ENCODE data around the gene WDR46.
"Not testable (repeated sequence)": the region's sequence is repeated elsewhere in the genome, so short reads cannot be mapped to it uniquely, and the experiment has no call there.

The WDR46 gene

DNA sequence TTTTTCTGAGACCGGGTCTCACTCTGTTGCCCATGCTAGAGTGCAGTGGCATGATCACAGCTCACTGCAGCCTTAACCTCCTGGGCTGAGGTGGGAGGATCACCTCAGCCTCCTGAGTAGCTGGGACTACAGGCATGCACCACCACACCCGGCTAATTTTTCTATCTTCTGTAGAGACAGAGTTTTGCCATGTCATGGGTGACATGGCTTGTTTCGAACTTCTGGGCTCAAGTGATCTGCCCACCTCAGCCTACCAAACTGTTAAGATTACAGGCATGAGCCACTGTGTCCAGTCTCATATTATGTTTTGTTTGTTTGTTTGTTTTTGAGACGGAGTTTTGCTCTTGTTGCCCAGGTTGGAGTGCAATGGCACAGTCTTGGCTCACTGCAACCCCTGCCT, 3.8 kb downstream of the WDR46 start:
- DNase-seq, result not testable (repeated sequence)

DNA sequence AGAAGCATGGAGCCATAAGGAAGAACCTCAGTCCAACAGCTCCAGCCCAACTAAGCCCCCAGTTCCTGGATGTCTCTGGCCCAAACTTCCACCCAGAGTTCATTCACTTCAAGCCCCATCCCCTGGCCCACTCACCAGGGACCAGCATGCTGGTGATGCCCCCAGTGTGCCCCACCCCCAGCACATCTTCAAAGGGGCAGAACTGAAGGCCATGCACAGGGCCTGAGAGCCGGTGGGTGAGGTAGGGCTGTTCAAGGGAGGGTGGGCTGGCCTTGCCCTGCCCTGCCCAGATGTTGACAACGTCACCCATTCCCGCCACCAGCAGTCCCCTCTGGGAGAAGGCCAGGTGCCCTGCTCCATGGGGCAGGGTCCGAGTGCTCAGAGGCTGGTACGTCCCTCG, 8.5 kb downstream of the WDR46 start:
- DNase-seq, result no peak

DNA sequence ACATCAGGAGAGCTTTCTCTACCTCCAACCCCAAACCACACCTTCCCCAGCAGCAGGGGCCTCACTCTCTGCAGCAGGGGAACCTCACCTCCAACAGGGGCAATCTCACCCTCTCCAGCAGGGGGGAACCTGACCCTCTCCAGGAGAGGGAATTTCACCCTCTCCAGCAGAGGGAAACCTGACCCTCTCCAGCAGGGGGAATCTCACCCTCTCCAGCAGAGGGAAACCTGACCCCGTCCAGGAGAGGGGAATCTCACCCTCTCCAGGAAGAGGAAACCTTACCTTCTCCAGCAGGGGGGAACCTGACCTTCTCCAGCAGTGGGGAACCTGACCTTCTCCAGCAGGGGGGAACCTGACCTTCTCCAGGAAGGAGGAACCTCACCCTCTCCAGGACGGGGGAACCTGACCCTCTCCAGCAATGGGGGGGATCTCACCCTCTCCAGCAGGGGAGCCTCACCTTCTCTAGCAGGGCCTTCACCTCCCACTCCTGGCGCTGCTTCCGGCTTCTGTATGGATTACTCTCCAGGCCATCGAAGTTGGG, 9.0 kb downstream of the WDR46 start:
- peak; percentile 75 for DNase-seq

DNA sequence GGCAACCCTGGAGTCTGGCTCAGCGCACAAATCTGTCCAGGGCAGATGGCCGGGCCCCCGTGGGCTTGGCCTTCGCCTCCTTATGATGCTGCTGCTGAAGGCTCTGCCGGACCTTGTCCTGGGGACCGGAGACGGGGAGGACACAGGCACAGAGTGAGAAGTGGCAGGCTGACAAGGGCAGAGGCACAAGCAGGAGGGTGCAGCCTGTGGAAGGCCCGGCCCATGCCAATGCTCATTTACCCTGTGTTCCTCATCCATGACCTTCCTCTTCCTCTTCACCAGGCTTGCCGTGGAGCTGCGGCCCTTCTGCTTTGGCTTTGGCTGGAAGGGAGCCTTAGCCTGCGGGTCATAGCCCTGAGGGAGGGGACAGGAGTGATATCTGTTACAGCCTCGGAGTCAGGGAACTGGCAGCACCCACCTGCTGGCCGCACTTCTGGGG, 9.8 kb downstream of the WDR46 start:
- no peak for DNase-seq

DNA sequence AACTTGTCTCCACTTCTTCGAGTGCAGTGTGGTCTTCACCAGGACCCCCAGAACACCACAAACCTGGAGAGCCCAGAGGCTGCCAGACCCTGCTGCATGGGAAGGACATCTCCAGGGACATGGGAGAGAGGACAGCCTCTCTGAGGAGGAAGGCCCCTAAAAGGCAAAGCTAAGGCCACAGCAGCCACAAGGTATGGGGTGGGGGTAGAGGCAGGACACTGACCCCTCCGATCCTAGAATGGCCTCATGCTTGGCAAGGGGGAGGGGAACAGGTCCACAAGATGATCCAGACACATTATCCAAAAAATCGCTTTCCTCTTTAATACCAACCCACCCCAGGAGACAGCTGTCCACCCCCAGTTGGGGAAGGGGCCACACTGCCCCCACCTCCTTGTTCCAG, 10.2 kb downstream of the WDR46 start:
- no peak for DNase-seq

DNA sequence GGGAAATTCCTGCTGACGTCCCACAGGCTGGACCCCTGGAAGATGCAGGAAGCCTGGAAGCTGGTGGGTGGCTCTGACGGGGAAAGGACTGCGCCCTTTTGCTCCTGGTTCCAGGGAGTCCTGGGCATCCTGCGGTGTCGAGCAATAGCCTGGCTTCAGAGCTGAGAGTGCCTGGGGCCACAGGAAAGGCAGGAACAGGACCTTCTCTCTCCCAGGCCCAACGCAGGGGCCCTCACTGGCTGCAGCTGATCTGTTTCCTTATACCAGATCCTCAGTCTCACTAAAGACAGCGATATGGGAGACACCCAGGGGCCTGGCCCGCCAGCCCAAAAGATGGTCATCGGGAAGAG, 10.7 kb downstream of the WDR46 start:
- DNase-seq, result no peak

DNA sequence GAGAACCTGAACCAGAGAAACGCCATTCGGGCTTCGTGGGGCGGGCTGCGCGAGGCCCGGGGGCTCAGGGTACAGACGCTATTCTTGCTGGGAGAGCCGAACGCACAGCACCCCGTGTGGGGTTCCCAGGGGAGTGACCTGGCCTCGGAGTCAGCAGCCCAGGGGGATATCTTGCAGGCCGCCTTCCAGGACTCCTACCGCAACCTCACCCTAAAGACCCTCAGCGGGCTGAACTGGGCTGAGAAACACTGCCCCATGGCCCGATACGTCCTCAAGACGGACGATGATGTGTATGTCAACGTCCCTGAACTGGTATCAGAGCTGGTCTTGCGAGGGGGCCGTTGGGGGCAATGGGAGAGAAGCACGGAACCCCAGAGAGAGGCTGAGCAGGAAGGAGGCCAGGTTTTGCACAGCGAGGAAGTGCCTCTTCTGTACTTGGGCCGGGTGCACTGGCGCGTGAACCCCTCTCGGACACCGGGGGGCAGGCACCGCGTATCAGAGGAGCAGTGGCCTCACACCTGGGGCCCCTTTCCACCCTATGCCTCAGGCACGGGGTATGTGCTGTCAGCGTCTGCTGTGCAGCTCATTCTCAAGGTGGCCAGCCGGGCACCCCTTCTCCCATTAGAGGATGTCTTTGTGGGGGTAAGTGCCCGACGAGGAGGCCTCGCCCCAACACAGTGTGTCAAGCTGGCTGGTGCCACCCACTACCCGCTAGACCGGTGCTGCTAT, 11.2 kb downstream of the WDR46 start:
- DNase-seq, result no peak

DNA sequence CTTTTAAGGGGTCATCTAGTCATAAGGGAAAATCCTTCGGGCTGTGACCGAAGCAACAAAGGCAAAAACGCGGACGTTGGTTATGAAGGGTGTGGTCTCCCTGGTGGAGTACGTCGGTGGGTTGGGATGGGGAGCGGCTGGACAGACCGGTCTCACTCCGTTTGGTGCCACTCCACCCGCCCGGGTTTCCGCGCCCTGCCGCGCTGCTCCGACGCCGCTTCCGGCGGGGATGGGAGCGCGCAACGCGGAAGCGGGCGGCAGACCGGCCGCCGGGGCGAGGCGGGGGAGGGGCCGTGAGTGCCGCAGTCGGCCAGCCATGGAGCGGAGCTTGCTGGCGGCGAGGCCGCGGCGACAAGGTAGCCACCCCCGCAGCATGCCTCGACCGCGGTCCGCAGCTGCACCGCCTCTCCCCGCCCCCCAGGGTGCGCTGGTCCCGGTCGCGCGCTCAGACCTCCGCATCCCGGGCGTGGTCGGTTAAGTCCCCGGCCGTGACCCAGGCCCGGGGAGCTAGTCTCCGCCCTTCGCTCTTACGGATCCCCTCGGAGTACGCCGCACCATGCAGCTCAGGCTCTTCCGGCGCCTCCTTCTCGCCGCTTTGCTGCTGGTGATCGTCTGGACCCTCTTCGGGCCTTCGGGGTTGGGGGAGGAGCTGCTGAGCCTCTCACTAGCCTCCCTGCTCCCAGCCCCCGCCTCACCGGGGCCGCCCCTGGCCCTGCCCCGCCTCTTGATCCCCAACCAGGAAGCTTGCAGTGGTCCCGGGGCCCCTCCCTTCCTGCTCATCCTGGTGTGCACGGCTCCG, 12.0 kb downstream of the WDR46 start, which contains the start of gene B3GALT4:
Gene B3GALT4, plus strand, starts transcription at position 260 of the 799 bp plus-strand sequence. Its CDS starts 297 bp downstream, at position 557.
- no peak for DNase-seq

DNA sequence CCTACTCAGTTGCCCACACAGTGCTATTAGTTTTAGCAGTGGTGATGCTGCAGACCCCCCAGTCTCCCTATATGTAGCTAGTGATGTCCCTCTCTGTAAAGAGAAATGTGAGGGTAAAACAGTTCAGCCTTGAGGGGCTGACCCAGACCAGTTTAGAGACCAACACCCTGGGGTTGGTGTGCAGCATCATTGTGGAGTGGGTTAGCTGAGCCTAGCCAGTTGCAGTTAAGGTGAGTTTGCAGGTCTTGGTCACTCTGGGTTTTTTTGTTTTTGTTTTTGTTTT, 12.5 kb downstream of the WDR46 start:
- DNase-seq, result no peak

DNA sequence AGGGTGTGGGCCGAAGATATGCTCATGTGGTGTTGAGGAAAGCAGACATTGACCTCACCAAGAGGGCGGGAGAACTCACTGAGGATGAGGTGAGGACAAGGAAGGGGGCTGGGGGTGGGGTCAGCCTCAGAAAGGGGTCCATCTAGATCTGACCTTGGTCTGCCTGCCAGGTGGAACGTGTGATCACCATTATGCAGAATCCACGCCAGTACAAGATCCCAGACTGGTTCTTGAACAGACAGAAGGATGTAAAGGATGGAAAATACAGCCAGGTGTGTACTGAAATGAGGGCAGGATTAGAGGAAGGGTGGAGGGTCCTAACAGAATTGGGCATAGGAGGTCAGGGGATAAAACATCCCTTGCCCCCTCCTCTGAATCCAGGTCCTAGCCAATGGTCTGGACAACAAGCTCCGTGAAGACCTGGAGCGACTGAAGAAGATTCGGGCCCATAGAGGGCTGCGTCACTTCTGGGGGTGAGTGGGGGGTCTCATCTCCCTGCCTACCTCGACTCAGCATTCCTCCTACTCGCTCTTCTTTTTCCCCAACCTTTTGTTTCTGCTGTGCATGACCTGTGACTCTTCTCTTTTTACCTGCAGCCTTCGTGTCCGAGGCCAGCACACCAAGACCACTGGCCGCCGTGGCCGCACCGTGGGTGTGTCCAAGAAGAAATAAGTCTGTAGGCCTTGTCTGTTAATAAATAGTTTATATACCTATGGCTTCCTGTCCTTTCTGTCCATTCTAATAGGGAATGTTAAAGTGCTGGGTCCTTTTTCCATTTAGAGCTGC, 13.1 kb downstream of the WDR46 start:
- DNase-seq, result not testable (repeated sequence)

DNA sequence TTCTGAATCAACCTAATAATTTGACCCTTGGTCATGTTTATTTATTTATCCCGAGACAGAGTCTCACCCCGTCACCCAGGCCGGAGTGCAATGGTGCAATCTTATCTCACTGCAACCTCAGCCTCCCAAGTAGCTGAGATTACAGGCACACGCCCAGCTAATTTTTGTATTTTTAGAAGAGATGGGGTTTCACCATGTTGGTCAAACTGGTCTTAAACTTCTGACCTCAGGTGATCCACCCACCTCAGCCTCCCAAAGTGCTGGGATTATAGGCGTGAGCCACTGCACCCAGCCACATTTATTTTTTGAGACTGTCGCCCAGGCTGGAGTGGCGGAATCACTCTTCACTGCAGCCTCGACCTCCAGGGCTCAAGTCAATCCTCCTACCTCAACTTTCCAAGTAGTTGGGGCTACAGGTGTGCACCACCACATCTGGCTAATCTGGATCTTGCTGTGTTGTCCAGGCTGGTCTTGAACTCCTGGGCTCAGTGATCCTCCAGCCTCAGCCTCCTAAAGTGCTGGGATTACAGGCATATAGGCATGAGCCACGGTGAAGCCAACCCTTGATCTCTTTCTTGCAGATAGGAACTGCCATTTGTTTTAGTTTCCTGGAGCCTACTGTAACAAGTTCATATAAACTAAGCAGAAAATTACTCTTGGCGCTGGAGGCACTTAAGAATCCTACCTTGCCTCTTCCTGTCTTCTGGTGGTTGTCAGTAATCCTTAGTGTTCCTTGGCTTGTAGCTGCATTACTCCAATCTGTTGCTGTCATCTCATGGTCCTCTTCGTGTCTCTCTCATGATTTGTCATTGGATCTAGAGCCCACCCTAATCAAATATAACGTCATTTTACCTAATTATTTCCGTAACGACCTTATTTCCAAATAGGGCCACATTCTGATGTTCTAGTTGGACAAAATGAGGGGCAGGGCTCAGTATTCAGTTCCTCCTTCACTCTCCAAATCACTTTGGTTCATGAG, 14.8 kb downstream of the WDR46 start:
- DNase-seq, result no peak

DNA sequence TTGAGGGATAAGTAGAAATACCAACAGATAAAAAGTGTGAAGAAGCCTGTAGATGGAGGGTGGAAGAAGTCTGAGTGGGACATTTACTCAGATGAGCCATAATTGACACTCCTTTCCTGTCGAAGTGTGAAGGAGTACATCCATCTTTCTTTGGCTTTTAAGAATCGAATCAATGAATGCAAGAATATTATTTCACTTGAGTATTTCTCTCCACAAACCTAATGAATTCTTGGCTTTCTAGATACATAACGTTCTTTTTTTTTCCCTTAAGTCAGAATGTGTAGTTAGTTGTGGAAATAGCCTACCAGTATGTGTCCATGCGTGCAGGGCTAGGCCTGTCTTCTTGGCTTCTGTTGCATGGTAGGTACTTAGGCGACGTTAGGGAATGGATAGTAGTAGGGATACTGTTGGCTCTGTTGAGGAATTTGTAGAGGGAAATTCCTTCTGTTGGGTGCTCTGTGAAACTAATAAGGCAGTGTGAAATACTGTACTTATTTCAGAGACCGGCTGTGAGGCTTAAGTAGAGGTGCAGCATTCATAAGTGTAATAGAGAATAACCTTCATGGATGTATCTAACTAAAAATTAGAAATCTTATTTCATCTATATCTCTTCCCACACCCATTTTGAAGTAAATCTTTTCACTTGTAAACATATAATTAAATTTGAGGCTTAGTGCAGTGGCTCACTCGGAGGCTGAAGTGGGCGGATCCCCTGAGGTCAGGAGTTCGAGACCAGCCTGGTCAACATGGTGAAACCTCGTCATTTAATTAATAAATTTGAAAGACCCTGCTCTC, 15.7 kb downstream of the WDR46 start:
- no peak for DNase-seq

DNA sequence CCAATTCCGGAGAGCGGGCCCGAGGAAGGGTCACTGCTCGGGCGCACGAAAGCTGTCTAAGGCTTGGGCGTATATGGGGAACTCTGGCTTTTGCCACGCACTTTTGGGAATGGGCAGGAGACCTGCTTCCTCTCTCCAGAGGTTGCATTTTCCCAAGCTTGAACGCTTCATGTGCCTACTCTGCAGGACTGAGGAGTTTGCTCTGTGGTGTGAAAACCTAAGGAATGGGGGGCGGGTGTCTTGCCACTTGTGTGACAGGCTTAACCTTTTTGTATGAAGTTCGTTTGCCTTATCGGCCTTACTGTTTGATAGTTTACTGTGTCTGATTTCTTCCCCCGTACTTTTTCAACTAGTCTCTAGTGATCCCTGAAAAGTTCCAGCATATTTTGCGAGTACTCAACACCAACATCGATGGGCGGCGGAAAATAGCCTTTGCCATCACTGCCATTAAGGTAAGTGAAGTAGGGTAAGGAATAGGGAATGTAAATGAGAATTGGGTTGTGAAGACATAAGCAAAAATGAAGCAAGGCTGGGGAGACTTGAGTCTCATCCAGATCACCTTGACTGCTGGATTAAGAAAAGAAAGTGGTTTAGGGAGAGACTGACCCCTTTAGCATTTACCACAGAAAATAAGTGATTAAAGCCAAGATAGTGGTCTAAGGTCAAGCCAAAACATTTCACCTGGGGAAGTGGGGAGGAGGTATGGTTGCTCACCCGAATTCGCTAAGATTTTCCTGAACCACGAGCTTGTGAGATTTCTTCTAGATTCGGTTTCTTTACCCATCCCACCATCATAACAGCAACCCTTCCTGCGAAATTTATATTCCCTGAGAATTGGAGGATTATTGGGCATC, 16.5 kb downstream of the WDR46 start:
- no peak for DNase-seq

DNA sequence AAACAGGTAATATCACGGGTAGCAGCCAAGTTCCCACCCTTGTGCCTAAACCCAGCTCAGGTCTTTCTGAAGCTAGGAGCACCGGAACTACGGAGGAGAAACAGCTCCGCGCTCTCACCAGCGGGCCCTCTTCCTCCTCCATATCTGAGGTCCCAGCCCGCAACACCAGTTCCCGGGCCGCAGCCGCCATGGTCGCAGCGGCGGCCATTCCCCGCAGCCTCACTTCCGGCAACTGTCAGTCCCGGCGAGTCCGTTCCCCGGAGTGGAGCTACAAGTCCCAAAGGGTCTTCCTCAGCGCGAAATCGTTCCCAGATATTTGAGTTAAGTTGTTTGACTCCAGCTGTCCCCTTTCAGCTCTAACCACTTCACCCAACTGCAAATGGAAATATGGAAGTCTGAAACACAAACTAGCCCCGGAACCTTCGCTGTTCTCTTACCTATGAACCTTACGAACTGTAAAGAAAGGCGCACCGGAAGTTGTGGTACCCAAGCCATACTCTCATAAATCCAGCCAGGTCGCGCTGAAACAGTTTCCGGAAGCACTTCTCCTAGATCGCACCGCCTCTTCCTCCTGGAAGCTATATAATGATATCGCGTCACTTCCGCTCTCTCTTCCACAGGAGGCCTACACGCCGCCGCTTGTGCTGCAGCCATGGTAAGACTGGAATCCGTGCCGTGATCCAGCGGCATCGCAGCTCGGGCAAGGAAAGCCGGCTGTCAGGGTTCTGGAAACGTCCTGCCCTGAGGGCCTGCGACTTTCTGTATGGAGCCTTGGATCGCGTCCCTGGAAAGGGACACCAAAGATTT, 17.4 kb downstream of the WDR46 start, which contains the start of the genes RPS18 and VPS52:
Gene RPS18, plus strand, starts transcription at position 608 of the 807 bp plus-strand sequence. Its CDS starts 45 bp downstream, at position 653.
Gene VPS52, minus strand, starts transcription at position 409 of the 807 bp plus-strand sequence. Its CDS starts 201 bp downstream, at position 208.
- DNase-seq, result peak; percentile 99

DNA sequence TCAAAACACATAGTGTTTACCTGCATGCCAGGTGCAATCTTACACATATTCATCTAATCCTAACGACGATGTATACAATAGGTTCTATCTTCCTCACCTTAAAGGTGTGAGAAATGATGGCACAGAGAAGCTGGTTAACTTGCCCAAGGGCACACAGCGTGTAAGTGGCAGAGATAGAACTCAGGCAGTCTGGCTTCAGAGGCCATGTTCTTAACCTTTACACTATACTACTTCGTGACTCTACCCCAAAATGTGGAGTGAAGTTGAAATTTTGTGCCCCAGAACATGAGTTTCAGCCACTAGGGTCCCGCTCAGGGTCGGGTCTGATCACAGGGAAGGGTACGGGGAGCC, 17.9 kb downstream of the WDR46 start:
- DNase-seq, result peak; percentile 84

DNA sequence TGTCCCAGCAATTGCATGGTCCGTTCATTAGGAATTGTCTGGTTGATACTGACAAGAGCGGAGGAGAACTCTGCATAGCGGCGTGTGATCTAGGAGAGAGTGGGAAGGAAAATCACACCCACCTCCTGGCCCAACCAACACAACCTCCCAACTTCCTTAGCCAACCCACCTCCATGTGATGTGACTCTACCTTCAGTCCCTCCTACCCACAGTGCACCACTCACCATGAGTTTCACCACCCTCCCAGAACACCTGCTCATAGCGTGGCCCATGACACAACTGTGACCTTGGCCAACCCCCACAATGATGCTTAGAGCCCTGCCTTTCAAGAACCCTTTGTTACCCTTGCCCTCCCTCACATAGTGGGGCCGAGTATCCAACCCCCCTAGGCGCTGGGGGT, 25.0 kb downstream of the WDR46 start:
- no peak for DNase-seq

DNA sequence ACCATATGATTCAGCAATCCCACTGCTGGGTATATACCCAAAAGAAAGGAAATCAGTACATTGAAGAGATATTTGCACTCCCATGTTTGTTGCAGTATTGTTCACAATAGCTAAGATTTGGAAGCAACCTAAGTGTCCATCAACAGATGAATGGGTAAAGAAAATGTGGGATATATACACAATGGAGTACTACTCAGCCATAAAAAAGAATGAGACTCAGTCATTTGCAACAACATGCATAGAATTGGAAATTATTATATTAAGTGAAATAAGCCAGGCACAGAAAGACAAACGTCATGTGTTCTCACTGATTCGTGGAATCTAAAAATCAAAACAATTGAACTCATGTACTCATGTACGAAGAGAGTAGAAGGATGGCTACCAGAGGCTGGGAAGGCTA, 26.5 kb downstream of the WDR46 start:
- DNase-seq, result not testable (repeated sequence)

DNA sequence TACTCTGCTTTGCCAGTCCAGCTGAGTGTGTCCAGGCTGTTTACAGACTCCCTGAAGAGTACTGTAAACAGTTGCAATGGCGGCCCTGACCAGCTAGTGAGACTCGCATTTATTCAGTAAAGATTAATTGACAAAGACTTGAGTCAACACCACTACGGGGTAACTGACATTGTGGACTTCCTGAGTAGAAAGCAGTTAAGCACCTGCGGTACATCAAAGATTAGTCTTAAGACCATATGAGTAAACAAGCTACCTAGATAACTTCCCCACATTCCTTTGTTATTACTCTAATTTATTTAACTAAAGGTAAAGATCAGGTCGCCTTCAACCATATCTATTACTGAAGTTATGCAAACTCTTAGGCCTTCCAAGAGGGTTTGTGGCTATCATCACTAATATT, 30.0 kb downstream of the WDR46 start:
- DNase-seq, result no peak

DNA sequence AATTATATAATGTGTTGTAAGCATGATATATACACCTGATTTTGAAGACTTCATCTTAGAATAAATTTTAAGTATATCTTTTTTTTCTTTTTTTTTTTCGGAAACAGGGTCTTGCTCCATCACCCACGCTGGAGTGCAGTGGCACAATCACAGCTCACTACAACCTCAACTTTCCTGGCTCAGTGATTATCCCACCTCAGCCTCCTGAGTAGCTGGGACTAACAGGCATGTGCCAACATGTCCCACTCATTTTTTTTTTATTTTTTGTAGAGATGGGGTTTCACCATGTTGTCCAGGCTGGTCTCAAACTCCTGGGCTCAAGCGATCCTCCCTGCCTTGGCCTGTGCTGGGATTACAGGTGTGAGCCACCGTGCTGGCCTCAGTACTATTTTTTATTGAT, 34.4 kb downstream of the WDR46 start:
- DNase-seq, result no peak

Measured in NCI-H2171 treated with DMSO at 0.1 percent for 48 hours (cell line).